Epithelial cell of esophagus (primary cell): ENCODE measurements around the gene MAB21L3.

Experiments used
- DNase-seq: peaks from one replicate; pipeline ENCODE4 v3.0.0; 2010; ENCODE audit warnings: low read depth
- H3K4me3 ChIP-seq: 2 replicates; pipeline ENCODE4 v1.5.1; 2011; ENCODE audit warnings: mild to moderate bottlenecking, low read length, control low read depth
- TF ChIP-seq, protein P1 (sequence below): IDR thresholded peaks from 2 replicates; pipeline ENCODE4 v1.5.1; 2011; ENCODE audit warnings: low read depth, mild to moderate bottlenecking, low read length, control low read depth, inconsistent platforms; ENCODE audit not compliant: insufficient read depth; ENCODE audit errors: missing control alignments

MAB21L3 gene

DNA sequence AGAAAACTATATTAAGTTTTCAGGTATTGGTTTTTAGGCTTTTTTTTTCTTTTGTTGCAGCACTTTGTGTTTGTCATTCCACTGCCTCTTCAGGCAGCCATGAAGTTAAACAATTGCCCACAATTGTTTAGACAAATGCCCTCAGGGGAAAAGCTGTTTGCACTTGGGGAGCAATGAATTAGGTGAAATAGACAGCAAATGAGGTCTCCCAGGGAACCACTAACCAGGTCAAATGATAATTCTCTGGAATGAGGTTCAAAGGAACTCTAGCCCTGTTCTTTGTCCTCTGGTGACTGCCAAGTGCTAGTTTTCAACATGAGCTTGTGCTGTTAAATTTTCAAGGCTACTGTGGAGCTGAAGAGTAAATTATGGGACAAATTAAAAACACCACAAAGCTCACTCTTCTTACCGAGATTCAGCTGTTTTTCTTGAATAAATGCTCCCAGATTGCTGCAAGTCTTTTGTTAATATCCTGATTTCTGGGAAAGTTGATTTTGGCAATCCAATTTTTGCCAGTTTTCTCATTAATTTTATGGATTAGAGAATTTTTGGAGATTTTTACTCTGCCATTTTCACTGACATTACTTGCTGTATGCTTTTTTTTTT is 15.1 kb upstream of the MAB21L3 start:
- no peak for DNase-seq
- TF ChIP-seq, protein P1, sequence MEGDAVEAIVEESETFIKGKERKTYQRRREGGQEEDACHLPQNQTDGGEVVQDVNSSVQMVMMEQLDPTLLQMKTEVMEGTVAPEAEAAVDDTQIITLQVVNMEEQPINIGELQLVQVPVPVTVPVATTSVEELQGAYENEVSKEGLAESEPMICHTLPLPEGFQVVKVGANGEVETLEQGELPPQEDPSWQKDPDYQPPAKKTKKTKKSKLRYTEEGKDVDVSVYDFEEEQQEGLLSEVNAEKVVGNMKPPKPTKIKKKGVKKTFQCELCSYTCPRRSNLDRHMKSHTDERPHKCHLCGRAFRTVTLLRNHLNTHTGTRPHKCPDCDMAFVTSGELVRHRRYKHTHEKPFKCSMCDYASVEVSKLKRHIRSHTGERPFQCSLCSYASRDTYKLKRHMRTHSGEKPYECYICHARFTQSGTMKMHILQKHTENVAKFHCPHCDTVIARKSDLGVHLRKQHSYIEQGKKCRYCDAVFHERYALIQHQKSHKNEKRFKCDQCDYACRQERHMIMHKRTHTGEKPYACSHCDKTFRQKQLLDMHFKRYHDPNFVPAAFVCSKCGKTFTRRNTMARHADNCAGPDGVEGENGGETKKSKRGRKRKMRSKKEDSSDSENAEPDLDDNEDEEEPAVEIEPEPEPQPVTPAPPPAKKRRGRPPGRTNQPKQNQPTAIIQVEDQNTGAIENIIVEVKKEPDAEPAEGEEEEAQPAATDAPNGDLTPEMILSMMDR: no peak
- H3K4me3 ChIP-seq: no peak overlapping the region

DNA sequence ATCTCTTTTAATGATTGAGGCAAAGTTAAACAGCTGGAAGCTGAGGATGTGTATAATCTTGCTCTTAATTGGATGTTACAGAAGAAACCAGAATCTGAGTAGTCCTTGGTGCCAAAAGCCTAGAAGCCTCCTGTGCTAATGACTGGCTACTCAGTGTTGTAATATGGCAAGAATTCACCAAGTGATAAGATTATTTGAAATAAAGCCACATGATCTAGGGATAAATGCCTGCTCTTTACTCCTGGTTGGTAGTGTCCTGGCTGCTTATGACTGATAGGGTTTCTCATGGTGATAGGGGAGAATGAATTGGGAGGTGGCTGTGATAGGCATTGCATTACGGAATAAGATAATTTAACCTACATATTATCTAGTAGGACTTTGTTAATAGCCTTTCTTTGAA is 13.6 kb upstream of the MAB21L3 start:
- TF ChIP-seq, protein P1: no peak
- DNase-seq: no peak
- H3K4me3 ChIP-seq: no peak overlapping the region

DNA sequence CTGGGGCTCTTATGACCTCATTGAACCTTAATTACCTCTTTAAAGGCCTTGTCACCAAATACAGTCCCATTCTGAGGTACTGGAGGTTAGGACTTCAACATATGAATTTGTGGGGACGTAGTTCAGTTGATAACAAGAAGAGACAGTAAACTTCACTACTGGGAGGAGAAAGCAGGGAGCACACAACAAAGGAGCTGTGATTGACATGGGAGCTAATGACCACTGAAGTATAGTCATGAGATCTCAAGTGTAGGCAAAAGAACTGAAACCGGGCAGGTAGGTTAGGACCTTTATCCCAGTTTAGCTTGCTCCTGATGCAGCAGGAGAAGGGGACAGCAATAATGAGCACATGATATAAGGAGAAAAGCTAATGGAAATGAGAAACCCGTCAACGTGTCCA is 11.8 kb upstream of the MAB21L3 start:
- TF ChIP-seq, protein P1: no peak
- no peak overlapping the region for H3K4me3 ChIP-seq
- DNase-seq: no peak

DNA sequence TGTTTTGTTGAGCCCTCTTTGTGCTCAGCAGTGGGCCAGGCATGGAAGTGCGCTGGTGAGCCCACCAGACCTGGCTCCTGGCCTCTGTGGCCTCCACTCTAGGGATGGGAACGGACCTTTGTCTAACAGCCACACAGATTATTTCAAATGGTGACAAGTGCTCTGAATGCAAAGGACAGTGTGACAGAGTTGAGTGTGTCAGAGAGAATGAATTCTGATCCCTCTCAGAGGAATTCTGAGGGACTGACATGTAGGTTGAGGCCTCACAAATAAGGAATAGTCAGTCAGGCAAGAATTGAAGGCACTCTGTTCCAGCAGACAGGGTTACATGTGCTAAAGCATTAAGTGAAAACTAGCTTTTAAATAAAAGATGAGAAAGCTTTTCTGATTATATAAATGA is 11.3 kb upstream of the MAB21L3 start:
- TF ChIP-seq, protein P1: no peak
- no peak overlapping the region for H3K4me3 ChIP-seq
- DNase-seq: no peak

DNA sequence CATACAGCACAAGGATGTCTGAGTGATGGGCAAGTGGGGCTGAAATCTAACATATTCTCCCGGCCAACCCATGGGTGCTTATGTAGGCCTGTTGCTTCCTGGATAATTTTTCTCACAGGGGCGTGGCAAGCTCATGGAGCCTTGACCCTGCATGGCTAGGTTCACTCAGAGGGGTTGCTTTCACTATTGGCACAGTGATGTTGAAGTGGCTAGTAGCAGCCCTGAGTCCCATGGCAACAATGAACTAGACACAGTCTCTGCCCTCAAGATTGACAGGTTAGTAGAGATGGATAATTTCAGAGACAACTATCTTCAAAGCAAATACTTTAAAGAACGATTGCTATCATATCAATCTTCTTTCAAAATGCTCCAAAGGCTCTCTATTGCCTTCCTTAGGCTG is 6.5 kb upstream of the MAB21L3 start:
- no peak for DNase-seq
- TF ChIP-seq, protein P1: no peak
- no peak overlapping the region for H3K4me3 ChIP-seq

DNA sequence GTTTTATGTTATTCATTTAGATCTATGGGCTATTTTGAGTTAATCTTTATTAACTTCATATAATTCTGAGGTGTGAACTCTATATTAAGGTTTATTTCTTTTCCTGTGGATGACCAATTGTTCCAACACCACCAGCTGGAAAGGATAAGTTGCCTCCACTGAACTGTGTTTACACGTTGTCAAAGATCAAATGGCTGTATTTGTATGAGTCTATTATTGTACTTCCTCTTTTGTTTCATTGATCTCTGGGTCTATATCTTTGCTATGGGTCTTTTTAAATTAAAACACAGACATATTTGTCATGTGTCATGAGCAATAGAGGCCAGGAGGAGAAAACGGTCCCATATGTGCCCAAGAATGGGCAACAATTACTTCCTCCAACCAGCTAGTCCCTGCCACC is 5.2 kb upstream of the MAB21L3 start:
- no peak overlapping the region for H3K4me3 ChIP-seq
- TF ChIP-seq, protein P1: no peak
- no peak for DNase-seq

DNA sequence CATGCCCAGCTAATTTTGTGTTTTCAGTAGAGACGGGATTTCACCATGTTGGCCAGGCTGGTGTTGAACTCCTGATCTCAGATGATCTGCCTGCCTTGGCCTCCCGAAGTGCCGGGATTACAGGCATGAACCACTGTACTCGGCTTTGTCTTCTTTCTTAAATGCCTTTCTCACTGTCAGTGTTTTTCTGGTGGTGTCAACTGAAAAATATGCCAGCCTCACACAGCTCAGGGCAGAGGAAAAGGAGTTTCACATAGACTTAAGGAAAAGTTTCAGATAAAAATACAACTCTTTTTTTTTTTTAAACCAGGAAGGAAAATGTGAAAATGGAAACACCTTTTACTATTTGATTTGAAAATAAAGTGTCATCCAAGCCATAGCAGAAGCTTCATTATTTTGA is 4.6 kb upstream of the MAB21L3 start:
- no peak overlapping the region for H3K4me3 ChIP-seq
- DNase-seq: no peak
- TF ChIP-seq, protein P1: no peak
